Fibroblast of gingiva (primary cell): ENCODE measurements around the gene LHX4.
A peak's percentile ranks its signal among the peaks of the same experiment; 100 is the strongest.

Experiments used
- DNase-seq: peaks from one replicate; pipeline ENCODE4 v3.0.0-alpha.2; 2011; ENCODE audit warnings: low read depth

The LHX4 gene

GRCh38 chr1:180309338-180309737 is 79.3 kb downstream of the LHX4 start:
- DNase-seq, result peak; percentile 14

DNA sequence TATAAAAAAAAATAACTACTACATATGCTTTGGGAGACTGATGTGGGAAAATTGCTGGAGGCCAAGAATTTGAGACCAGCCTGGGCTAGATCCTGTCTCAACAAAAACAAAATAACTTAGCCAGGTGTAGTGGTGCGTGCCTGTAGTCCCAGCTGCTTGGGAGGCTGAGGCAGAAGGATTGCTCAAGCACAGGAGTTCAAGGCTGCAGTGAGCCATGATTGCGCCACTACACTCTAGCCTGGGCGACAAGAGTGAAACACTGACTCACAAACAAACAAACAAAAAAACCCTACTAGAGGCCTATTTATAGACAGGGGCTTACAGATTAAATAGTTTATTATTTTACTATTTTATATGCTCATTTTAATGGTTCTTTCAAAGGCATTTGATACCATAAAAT is 80.0 kb downstream of the LHX4 start:
- DNase-seq, result peak; percentile 41

- DNase-seq, result no peak
These were observed 81.1 kb downstream of the LHX4 start for GRCh38 chr1:180311011-180311730.

GRCh38 chr1:180312926-180313325 is 82.9 kb downstream of the LHX4 start:
- no peak for DNase-seq

GRCh38 chr1:180327089-180327488 is 97.0 kb downstream of the LHX4 start:
- DNase-seq, result no peak
